A172 (cell line): Measurements from ENCODE around the gene PFN2. TPM values are rescaled to one million over a fixed set of nuclear protein-coding genes. Genes with fewer than 3 reads are reported as not detected.
"Not testable (repeated sequence)": the region's sequence is repeated elsewhere in the genome, so short reads cannot be mapped to it uniquely, and the experiment has no call there.

Source experiments
- DNase-seq: peaks from one replicate; pipeline ENCODE4 v3.0.0-alpha.2; 2015; ENCODE audit warnings: low spot score
- total RNA-seq: library from RNA; depleted of rRNA; stranded (reverse); fragments of >200 nt; shearing (Covaris generic); gene quantifications from 2 replicates; pipeline ENCODE4 v1.2.3, GENCODE V29; 2014

PFN2 gene
- total RNA-seq, 1 experiment from 2014 or later: 283 TPM

GRCh38 chr3:149968216-149968615 lies 2.5 kb downstream of the PFN2 start:
- DNase-seq: peak; percentile 61

- peak; percentile 59 for DNase-seq
Observed at GRCh38 chr3:149967086-149967685, 3.5 kb downstream of the PFN2 start.

DNA sequence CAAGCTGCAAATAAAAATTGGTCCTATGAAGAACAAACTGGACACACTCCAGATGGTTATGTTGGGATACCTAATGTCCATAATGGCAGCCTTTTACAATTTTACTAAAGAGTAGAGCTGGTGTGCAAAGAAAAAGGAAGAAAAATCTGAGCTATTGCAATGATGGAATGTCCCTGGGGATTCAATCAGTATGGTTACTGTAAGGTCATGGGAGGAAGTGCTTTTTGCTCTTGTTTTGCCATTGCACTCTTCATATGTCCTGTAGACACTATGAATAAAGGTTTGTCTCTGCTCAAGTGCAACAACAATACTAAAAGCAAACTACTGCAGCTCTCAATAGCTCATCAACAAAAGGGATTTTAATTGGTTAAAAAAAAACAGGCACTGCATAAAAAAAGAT lies 5.4 kb downstream of the PFN2 start:
- no peak for DNase-seq

DNA sequence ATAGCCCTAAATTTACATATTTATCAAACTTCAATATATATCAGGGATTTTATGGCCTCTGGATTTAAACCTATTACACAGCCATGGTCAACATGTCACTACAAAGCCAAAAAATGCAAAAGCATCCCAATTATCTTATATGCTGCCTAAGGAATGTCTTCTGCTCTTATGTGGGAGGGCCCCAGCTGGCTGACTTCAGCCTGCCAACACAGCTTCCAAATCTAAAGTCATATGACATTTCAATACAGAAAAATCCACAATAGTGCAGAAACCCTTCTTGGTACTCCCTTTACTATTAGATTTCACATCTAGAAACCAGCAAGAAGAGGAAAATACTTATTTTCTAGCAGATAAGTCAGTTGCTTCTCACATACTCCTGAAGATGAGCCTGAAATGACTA lies 6.4 kb downstream of the PFN2 start:
- DNase-seq: no peak

GRCh38 chr3:149963485-149963884 lies 7.2 kb downstream of the PFN2 start:
- DNase-seq: no peak

DNA sequence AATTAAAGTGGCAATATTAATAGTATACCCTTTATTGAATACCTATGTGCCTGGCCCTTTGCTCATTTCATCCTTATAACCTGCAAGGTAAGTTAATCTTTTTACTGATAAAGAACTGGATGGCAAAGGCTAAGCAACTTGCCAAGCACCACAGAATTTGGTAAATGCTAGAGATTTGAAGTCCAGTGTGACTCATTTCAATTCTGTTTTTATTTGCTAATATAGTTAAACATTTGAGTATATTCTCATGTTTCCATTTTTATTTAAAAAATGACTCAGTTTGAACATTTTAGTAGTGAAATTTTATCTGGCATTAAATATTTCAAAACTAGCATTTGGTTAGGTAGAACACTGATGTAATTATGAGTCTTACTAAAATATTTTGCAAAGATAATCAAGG lies 11.3 kb downstream of the PFN2 start:
- no peak for DNase-seq

- DNase-seq: no peak
Observed at GRCh38 chr3:149958171-149958796, 12.4 kb downstream of the PFN2 start.

DNA sequence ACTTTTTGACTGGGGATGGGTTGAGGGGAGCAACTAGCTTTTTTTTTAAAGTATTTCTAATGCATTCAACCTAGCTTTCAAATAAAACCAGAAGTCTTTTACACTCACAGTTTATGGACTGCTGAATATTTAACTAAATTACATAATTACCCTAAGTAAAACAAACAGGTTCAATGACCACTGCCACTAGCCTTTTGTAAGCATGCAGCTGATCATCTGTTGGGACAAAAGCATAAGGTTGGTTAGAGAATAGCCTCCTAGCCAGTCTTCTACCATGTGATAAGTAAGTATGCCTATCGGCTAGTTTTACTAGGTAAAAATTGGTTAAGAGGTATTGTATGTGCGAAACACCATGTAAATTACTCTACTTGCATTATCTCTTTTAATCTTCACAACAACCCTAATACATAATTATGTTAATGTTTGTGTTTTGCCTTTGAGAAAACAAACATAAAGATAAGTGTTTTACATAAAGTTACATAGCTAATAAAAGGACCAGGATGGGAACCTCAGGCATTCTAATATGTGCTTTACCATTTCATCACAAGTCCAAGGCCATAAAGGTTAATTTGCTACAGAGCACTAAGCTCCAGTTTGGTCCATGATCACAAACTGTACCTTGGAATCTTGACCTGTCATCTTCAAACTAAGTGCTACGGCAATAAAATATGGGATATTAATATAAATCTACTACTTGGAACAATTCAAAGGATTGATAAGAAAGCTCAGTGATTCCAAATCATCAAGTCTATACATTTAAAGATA lies 13.2 kb downstream of the PFN2 start:
- no peak for DNase-seq

DNA sequence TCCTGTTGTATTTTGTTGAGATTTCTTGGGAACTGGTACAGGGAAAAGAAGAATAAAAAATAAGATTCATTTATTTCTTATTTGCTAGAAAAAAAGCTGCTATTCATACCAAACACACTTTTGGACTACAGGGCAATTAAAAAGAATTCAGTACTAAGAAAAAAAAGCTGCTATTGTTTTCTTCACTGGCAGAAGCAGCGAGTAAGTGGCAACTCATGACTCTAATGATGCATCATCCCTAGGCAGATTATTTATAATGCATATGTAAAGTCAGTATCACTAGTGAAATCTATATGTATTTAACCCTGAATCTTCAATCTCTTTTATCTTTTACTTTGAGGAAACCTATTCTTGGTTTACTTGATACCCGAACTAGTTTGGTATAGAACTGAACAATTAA lies 15.2 kb downstream of the PFN2 start:
- DNase-seq: no peak

GRCh38 chr3:149954812-149955211 lies 15.9 kb downstream of the PFN2 start:
- DNase-seq: no peak

DNA sequence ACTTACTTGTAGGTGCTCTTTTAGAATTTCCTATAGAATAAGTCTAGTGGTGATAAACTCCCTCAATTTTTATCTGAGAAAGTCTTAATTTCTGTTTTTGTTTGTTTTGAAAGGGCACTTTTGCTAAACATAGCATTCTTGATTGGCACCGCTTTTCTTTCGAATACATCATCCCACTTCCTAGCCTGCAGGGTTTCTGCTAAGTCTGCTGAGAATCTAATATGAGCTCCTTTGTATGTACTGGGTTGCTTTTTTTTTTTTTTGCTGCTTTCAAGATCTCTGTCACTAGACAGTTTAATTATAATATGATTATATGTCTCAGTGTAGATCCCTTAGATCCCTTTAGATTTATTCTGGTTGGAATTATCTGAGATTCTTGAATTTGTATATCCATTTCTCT lies 21.5 kb downstream of the PFN2 start:
- no peak for DNase-seq

- DNase-seq: no peak
Observed at GRCh38 chr3:149947231-149947630, 23.5 kb downstream of the PFN2 start.

DNA sequence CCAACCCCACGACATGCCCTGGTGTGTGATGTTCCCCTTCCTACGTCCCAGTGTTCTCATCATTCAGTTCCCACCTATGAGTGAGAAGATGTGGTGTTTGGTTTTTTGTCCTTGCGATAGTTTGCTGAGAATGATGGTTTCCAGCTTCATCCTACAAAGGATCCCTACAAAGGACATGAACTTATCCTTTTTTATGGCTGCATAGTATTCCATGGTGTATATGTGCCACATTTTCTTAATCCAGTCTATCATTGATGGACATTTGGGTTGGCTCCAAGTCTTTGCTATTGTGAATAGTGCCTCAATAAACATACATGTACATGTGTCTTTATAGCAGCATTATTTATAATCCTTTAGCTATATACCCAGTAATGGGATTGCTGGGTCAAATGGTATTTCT lies 26.7 kb downstream of the PFN2 start:
- not testable (repeated sequence) for DNase-seq

- no peak for DNase-seq
Observed at GRCh38 chr3:149942409-149942808, 28.3 kb downstream of the PFN2 start.

DNA sequence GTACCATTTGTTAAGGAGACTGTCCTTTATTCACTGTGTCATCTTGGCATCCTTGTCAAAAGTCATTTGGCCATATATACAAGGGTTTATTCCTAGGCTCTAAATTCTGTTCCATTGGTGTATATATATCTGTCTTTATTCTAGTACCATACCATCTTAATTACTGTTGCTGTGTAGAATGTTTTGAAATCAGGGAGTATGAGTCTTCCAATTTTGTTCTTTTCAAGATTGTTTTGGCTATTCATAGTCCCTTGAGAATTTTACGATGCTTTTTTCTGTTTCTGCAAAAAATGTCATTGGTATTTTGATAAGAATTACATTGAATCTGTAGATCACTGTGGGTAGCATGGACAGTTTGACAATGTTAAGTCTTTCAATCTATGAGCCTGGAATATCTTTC lies 28.7 kb downstream of the PFN2 start:
- DNase-seq: no peak

- no peak for DNase-seq
Observed at GRCh38 chr3:149941186-149941585, 29.5 kb downstream of the PFN2 start.

- not testable (repeated sequence) for DNase-seq
Observed at GRCh38 chr3:149938392-149939055, 32.2 kb downstream of the PFN2 start.

DNA sequence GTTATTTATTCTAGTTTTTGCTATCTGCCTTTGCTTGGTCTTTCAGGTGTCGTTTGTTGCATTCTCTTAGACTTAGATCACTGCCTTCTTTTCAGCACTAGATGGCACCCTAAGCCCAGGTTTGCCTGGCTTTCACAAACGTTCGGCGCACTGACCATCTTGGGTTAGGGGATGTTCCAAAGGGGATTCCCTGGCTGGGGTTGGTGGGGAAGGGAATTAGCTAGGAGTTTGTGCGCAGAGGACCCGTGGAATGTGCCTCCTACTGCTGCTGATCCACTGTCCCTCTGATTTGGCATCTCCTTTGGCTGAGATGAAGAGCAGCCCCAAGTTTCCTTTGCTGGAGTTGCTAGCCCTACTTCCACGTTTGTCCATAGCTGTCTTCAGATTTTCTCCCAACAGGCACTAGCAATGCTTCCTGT lies 33.9 kb downstream of the PFN2 start:
- peak; percentile 45 for DNase-seq

DNA sequence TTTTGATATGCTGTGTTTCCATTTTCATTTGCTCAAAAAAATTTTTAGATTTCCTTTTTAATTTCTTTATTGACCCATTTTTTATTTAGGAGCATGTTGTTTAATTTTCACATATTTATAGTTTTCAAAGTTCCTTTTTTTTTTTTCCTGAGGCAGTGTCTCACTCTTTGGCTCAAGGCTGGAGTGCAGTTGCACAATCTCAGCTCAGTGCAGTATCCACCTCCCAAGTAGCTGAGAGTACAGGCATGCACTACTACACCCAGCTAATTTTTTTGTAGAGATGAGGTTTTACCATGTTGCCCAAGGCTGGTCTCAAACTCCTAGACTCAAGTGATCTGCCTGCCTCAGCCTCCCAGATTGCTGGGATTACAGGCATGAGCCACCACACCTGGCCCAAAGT lies 36.2 kb downstream of the PFN2 start:
- DNase-seq: no peak

DNA sequence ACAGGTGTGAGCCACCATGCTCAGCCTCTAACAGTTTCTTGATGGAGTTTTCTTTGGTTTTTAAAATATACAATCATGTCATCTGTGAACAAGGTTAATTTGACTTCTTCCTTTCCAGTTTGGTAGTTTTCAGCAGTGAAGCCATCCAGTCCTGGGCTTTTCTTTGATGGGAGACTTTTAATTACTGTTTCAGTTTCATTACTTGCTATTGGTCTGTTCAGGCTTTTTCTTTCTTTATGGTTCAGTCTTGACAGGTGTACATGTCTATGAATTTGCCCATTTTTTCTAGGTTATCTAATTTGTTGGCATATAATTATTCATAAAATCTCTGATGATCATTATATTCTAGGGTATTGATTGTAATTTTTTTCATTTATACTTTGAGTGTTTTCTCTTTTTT lies 36.8 kb downstream of the PFN2 start:
- no peak for DNase-seq

DNA sequence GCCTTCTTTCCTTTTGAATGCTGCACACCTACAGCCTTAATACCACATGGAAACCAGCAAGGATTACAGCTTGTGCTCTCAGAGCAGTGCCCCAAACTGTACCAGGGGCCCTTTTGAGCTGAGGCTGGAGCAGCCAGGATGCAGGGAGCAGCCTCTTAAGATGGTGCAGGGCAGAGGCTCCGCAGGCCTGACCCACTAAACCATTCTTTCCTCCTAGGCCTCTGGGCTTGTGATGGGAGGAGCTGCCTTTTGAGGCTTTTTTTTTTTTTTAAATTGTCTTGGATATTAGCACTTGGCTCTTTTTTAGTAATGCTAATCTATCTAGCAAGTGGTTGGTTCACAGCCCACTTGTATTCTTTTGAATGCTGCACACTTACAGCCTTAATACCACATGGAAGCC lies 37.7 kb downstream of the PFN2 start:
- no peak for DNase-seq

DNA sequence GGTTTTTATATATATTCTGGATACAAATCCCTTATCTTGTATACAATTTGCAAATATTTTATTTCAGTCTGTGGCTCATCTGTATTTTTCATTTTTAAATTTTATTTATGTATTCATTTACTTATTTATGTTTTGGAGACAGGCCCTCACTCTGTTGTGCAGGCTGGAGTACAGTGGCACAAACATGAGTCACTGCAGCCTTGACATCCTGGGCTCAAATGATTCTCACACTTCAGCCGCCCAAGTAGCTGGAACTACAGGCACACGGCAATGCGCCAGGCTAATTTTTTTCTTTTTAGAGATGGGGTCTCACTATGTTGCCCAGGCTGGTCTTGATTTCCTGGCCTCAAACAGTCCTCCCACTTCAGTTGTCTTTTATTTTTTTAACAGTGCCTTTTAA lies 50.6 kb downstream of the PFN2 start:
- no peak for DNase-seq

DNA sequence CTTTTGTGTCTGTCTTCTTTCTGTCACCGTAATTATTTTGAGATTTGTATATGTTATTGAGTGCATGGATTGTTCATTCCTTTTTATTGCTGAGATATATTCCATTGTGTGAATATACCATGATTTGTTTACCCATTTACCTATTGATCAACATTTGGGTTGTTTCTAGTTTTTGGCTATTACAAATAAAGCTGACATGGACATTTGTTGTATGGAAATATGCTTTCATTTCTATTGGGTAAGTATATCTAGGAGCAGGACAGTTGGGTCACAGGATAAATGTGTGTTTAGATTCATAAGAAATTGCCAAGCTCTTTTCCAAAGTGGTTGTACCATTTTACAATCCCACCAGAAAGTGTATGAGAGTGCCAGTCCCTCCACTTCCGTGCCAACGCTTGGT lies 51.2 kb downstream of the PFN2 start:
- no peak for DNase-seq
